Stimulated activated CD8-positive, alpha-beta memory T cell treated with anti-CD3 and anti-CD28 coated beads, Interleukin-4, amount 100 ng/mL, for 48 hours (primary cell): Measurements from ENCODE around the gene DDX18.

Experiments
- DNase-seq: peaks from one replicate; pipeline ENCODE4 v3.0.0-alpha.2; 2020

Gene DDX18

DNA sequence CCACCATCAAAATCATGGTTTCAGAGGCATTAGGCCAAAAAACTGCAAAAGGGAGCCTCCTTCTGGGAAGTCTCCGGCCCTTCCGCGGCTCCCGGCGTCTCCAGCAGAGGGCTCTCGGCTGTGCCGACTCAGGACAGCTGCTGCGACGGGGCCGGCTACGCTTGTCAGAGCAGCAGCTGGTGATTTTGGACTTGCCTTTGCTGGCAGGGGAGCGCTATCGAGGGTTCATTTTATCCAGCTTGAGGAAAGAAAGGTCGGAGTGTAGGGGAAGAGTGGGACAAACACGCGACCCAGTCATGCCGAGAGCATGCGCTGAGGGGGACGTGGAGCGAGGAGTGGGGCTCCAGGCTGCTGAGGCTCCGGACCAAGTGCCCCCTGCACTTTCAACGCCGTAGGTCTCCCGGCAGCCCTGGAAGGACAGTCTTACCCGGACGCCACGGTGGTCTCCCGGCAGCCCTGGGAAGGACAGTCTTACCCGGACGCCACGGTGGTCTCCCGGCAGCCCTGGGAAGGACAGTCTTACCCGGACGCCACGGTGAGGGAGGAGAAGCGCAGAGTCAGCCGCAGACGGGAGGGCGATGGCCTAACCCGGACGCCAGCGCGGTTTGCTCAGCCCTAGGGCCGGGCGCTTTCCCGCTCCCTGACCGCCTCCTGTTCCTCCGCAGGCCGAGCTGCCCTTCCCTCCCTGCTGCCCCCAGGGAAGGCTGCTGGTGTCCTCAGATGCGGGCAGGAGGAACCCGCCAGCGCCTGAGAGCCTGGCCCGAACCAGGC, 21.7 kb downstream of the DDX18 start:
- peak; percentile 71 for DNase-seq

DNA sequence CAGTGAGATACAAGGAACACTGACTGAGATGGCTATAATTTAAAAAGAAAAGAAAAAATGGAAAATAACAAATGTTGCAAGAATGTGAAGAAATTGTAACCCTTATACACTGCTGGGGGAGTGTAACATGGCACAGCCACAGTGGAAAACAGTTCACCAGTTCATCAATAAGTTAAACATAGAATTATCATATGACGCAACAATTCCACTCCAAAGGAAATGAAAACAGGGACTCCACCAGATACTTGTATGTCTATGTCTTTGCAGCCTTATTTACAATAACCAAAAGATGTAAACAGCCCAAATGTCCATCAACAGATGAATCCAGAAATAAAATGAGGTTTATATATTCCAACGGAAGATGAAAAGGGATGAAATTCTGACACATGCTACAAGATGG, 30.8 kb downstream of the DDX18 start:
- DNase-seq, result no peak

- no peak for DNase-seq
These were observed 35.5 kb downstream of the DDX18 start for GRCh38 chr2:117850015-117850414.

DNA sequence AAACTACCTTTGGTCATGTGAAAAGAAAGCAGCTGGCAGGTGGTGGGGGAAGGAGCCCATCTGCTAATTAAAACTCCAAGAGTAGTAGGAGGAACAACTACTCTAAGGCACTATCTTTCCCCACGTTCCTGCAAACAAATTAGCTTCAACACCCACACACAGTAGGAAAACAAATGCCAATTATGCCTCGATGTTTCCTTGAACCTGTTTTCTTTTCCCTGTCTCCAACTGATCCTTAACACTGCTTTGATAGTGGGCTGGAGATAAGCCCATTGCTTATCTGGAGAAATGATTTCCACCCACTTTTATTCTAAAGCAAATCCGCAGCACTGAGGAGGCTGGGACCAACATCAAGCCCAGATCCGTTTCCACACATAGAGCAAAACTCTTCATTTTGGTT, 36.0 kb downstream of the DDX18 start:
- no peak for DNase-seq

GRCh38 chr2:117851969-117852368, 37.5 kb downstream of the DDX18 start:
- no peak for DNase-seq

GRCh38 chr2:117853316-117853715, 38.8 kb downstream of the DDX18 start:
- DNase-seq, result no peak

DNA sequence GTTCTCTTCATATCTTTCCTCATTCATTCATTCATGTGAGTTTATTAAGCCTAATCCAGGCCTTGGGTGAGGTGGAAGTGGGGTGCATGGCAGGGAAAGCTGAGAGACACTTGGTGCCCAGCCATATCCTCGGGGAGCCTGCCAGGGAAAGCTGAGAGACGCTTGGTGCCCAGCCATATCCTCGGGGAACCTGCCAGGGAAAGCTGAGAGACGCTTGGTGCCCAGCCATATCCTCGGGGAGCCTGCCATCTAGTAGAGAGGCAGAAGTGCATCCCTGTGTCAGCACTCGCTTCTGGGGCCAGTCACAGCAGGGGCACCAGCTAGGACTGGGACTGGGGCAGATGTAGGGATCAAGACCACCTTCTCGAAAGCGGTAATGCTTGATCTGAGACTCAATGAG, 39.4 kb downstream of the DDX18 start:
- no peak for DNase-seq

DNA sequence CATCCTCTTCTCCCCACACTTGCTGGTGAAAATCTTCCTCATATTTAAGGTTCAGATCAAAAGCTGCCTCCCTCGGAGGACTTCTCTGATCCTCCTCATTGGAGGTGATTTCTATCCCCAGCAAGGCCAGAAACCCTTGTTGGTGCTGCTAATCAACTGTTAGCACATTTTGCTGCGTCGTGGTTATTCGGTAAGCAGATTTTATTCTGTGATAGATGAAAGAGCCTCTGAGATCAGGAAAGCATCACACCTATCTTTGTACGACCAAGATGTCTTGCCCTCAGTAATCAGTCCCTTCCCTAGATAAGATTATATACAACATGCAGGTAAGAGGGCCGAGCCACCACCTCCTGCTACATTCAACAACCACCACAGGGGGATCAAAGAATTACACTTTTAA, 40.1 kb downstream of the DDX18 start:
- no peak for DNase-seq

- DNase-seq, result no peak
These were observed 41.4 kb downstream of the DDX18 start for GRCh38 chr2:117855886-117856285.

DNA sequence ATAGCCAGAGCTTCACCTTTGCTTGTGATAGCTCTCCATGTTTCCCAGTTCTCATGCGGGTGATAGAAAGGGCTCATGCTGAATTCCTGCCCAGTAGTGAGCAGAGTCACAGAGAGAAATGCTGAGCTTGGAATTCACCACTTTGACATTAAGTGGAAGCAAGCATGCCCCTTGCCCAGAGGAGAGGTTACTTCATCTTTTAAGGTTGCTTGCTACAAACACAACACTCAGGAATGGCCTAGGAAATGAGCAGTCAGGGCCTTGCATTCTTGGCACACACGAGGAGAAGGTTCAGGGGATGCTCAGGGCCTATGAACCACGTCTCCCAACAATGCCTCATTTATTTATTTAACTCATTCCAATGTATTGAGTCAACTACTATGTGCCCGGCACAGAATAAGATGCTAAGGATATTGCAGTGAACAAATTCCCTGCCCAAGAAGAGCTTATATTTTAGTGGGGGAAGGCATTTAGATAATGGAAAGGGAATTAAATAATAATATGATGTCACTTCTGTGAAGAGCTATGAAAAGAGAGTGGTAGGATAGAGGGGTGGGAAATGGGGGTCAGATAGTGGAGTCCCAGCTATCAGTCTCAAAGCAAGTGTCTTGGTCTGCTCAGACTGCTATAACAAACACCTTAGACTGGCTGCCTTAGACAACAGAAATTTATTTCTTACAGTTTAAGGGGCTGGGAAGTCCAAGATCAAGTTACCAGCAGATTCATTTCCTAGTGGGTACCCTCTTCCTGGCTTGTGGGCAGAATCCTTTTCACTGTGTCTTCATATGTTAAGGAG, 42.1 kb downstream of the DDX18 start:
- DNase-seq, result no peak

DNA sequence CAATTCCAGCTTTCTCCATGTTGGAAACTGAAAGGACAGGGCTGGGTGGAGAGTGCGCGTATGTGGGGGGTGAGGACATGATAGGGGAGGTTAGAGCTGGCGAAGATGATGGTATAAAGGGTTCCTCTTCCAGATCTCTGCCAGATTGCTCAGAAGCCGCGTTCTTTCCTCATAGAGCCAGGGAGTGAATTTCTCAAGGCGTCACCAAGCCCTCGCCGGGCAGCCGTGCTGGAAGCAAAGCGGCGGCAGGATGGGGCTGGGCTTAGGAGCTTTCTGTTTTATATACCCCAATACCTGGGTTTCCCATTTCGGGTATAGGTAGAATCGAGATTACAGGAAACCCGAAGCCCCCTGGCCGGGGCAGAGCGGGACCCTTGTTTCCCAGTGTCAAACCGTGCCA, 43.8 kb downstream of the DDX18 start:
- DNase-seq, result no peak

- no peak for DNase-seq
These were observed 44.5 kb downstream of the DDX18 start for GRCh38 chr2:117858892-117859531.

DNA sequence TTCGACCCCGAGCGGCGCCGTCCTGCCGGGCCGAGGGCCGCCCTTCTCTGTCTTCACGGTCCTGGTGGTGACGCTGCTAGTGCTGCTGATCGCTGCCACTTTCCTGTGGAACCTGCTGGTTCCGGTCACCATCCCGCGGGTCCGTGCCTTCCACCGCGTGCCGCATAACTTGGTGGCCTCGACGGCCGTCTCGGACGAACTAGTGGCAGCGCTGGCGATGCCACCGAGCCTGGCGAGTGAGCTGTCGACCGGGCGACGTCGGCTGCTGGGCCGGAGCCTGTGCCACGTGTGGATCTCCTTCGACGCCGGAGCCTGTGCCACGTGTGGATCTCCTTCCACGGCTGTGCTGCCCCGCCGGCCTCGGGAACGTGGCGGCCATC, 45.0 kb downstream of the DDX18 start:
- no peak for DNase-seq

DNA sequence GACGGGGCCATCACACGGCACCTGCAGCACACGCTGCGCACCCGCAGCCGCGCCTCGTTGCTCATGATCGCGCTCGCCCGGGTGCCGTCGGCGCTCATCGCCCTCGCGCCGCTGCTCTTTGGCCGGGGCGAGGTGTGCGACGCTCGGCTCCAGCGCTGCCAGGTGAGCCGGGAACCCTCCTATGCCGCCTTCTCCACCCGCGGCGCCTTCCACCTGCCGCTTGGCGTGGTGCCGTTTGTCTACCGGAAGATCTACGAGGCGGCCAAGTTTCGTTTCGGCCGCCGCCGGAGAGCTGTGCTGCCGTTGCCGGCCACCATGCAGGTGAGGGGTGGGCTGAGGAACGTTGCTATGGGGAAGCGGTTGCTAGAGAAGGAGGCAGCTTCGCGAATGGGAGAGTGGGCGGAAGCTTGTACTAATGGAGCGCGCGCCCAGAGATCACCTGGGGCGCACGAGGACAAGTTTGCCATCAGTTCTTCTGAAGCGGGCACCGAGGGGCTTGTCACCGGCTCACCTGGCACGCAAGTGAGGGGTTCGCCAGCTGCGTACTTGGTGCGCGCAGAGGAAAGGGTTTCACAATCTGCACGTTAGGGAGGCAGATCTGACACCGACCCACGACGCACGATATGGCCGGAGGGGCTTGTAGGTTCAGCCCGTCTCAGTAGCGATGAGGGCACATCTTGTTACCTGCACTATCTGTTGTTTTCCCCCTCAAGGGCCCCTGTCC, 45.6 kb downstream of the DDX18 start:
- DNase-seq, result no peak

GRCh38 chr2:117862459-117862858, 48.0 kb downstream of the DDX18 start:
- no peak for DNase-seq

- no peak for DNase-seq
These were observed 61.3 kb downstream of the DDX18 start for GRCh38 chr2:117875786-117876185.

DNA sequence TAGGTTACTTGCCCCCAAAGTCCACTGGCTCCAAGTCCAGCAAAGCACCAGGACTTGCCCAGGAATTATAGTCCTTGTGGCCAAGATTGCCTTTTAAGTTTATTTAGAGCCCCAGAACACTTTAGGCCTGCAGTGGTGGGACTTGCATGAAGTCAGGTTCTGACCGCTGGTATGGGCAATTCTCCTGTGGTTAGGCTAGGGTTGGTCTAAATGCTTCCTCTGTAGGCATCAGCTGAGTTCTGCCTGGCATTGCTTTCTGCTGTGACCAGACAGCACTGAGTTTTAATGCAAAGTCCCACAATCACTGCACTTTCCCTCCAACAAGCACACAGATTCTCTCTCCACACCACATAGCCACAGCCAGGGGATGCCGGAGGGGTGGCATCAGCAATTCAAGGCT, 64.5 kb downstream of the DDX18 start:
- no peak for DNase-seq
